Hematopoietic multipotent progenitor cell treated with erythropoietin and hydrocortisone succinate and interleukin-3 and kit ligand, for 4 days (in vitro differentiated cells): ENCODE measurements around the gene MRFAP1.

Experiments used
- DNase-seq: peaks from one replicate; pipeline ENCODE4 v3.0.0-alpha.2; 2015

Gene MRFAP1

GRCh38 chr4:6640292-6641163 is at the start of gene MRFAP1:
Gene MRFAP1, plus strand, starts transcription at chr4:6640685. Its CDS starts 178 bp downstream, at chr4:6640863.
- peak; percentile 98 for DNase-seq

DNA sequence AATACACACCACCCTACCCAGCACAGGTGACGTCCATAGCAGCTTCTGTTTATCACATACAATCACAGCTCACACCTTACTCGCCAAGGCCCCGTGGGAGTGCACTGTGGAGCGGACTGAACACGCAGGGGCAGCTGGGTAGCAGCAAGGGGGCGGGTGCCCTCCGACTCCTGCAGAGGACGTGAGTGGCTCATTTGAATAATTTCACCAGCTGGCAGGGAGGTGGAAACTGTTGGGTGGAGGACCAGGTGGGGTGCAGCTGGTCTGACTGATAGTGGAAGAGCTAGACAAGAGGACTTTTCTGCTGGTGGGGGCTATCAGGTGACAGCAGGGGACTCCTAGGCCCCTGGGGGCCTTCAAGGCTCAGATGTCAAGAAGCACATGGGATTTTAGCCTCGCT is 49.2 kb upstream of the MRFAP1 start:
- peak; percentile 11 for DNase-seq

DNA sequence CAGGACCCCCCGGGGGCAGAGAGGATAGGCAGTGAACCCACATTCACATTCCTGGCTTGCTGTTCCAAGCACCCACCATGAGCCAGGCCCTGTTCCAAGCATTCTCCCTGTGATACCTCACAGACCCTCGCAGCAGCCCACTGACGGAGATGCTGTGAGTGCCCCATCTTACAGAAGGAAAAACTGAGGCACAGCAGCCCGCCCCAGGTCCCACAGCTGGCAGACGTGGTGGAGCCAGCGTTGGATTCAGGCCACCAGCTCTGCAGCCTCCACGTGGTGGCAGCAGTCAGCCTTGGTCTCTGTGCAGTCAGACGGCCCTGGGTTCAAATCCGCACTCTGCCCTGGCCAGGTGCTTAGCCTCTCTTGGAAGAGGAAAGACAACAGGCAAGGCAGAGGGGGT is 48.7 kb upstream of the MRFAP1 start:
- no peak for DNase-seq

DNA sequence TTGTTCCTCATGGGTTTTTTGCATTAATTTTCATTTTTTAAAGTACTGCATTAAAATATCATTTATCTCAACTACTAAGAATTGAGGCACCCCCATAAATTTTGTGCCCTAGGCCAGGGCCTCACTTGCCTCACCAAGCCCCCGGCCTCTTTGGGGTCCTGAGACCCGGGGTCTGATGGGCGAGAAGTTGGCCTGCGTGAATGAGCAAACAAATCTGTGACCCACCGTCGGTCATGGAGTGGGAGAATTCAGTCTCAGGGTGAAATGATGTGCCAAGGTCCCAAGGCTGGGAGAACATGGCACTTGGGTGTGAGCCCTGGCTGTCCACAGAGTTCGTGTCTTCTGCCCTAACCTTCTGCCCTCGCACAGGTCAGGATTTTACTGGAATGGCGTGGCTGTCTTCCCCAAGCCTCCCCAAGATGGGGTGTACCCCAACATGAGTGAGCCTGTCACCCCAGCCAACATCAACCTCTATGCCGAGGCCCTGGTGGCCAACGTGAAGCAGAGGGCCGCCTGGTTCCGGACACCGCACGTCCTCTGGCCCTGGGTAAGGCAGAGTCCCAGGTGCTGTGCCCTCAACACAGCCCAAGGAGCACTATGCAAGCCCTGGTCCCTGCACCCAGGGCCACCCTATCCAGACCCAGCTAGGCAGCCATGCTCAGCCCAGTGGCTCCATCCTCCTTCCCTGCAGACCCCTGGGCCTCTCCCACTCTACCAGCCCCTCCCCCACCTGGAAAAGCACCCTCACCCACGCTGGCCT is 47.5 kb upstream of the MRFAP1 start:
- DNase-seq, result no peak

- DNase-seq, result no peak
These were observed 46.1 kb upstream of the MRFAP1 start for GRCh38 chr4:6594341-6594740.

- DNase-seq, result no peak
These were observed 45.6 kb upstream of the MRFAP1 start for GRCh38 chr4:6594826-6595355.

DNA sequence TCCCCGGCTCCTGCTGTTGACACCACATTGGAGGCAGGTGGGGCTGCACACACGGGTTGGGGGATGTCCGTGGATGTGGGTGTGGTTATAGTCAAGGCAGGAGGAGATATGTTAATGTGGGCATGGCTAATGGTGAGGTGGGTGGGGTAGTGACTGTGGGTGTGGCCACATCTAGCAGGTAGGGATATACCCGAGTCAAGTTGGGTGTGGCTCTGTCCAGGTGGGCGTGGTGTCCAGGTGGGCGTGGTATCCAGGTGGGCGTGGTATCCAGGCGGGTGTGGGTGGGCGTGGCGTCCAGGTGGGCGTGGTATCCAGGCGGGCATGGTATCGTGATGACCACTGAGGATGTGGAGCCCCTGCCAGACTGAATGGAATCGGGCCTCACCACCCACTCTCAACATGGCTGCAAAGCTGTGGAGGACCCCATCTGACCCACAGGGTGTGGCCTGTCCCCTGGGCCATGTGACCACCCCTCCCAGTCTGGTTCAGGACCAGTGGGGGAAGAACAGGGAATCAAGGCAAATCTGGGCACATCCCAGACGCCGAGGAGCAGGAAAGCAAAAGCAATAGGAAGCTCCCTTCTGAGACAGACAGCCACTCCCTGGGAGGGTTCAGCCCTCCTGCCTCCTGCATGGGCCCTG is 44.5 kb upstream of the MRFAP1 start:
- peak; percentile 39 for DNase-seq

GRCh38 chr4:6596948-6597347 is 43.5 kb upstream of the MRFAP1 start:
- DNase-seq, result no peak

GRCh38 chr4:6598127-6598526 is 42.4 kb upstream of the MRFAP1 start:
- no peak for DNase-seq

DNA sequence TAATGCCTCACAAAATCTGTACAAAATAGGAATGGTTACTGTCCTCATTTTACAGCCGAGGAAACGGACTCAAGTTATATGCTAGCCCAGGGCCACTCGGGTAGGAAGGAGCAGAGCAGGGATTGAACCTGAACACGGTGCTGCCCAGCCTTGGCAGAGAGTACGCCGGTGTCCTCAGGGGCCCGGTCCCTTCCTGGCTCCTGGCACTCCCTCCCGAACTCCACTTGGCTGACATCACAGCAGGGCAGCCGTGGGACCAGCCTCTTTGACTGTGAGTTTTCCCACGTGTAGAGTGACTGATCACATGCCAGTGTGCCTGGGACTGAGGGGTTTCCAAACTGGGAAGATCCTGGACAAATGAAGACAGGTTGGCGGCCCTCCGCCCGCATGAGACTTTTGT is 41.8 kb upstream of the MRFAP1 start:
- DNase-seq, result no peak

DNA sequence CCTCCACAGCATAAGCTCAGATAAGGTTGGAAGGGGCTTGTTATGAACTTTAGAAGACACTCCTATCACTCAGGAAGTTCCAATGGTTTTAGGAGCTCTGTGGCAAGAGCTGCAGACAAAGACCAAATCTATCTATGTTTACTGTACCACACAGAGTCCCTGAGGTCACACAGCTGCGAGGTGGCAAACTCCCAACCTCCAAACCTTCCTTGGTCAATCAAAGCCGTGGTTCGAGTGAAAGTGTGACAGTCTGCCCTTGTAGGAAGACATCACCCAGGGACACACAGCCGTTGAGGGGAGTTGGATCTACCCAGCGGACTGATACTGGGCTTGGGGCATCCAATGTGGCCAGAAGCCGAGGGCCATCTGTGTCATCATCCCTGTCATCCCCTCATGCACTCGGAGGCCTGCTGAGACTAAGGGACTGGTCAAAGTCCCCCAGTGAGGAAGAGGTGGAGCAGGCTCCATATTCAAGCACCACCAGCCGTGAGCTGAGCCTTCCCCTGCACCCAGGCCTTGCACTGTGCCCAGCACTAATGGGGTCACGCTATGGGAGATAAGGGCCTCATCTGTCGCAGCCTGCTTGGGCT is 38.7 kb upstream of the MRFAP1 start:
- DNase-seq, result no peak

DNA sequence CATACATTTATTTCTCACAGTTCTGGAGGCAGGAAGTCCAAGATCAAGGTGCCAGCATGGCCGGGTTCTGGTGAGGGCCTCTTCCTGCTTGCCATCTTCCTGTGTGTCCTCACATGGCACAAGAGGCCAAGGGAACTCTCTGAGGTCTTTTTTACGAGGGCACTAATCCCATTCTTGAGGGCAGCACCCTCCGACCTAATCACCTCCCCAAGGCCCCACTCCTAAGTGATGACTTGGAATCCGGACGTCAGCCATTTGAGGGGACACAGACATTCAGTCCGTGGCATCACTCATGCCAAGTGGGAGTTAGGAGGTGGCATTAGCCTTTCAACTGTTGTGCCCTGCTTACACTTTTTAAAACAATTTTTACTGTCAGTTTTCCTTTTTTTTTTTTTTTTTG is 38.2 kb upstream of the MRFAP1 start:
- DNase-seq, result no peak

GRCh38 chr4:6603128-6603527 is 37.4 kb upstream of the MRFAP1 start:
- DNase-seq, result no peak

DNA sequence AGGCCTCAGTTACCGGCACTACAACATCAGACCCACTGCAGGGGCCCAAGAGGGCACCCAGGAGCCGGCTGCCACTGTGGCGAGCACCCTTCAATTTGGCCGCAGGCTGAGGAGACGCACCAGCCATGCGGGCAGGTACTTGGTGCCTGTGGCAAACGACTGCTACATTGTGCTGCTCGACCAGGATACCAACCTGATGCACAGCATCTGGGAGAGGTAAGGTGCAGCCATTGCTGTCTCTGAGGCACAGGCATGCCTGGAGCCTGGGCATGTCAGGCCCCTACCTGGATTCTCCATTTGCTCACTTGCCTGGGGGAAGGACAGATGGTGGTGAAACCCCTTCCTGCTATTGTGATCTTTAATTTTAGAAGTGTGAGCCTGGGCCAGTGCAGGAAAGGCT is 35.4 kb upstream of the MRFAP1 start:
- DNase-seq, result no peak

DNA sequence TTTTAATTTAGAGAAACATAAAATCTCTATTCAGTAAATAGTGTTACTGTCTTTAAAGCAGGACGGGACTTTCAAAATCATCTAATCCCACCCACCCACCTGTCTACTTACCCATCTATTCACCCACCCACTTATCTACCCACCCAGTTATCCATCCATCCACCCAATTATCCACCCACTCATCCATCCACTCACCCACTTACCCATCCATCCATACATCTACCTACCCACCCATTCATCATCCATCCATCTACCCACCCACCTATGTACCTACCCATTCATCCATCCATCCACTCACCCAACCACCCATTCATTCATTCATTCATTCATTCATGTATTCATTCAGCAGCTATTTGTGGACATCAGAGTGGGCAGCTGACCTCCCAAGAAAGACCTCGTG is 34.9 kb upstream of the MRFAP1 start:
- no peak for DNase-seq

DNA sequence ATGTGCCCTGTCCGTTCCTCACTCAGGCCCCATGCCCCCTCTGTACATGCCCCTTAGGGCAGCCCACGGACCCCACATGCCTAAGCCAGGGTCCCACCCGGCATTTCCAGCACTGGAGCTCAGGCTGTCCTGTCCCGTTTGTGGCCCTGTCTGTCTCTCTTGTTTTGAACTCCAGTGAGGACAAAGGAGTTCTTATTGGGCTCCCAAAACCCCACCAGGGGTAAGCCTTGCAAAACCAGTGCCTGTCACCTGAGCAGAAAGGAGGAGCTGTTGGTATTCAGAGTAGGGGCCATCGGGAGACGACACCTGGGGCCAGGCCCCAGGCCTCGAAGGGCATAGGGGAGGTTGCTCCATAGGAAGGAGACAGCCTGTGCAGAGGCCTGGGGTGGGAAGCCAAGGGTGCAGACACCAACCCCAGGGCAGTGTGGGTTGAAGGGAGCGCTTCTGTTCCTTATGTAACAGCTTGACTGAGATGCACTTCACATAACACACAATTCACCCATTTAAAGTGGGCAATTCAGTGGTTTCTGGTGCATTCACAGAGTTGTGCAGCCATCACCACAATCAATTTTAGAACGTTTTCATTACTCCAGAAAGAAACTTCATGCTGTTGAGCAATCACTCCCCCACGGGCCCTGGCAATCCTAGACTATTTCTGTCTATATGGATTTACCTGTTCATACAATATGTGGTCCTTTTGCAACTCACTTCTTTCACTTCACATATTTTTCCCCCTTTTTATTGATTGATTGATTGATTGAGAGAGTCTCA is 33.8 kb upstream of the MRFAP1 start:
- DNase-seq, result no peak

DNA sequence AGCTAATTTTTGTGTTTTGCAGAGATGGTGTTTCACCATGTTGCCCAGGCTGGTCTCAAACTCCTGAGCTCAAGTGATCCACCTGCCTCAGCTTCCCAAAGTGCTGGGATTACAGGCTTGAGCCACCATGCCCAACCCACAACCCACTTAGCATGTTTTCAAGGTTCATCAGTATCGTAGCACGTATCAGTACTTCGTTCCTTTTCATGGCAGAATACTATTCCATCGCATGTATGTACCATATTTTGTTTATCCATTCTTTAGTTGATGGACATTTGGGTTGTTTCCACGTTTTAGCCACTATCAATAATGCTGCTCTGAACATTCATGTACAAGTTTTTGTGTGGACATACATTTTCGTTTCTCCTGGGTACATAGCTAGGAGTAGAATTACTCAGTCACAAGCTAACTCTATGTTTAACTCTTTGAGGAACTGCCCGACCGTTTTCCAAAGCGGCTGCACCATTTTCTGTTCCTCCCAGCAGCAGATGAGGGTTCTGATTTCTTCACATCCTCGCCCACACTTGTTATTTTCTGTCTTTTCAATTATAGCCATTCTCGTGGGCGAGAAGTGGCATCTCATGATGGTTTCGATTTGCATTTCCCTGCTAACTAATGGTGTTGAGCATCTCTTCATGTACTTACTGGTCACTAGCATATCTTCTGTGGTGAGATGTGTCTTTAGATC is 33.0 kb upstream of the MRFAP1 start:
- no peak for DNase-seq

DNA sequence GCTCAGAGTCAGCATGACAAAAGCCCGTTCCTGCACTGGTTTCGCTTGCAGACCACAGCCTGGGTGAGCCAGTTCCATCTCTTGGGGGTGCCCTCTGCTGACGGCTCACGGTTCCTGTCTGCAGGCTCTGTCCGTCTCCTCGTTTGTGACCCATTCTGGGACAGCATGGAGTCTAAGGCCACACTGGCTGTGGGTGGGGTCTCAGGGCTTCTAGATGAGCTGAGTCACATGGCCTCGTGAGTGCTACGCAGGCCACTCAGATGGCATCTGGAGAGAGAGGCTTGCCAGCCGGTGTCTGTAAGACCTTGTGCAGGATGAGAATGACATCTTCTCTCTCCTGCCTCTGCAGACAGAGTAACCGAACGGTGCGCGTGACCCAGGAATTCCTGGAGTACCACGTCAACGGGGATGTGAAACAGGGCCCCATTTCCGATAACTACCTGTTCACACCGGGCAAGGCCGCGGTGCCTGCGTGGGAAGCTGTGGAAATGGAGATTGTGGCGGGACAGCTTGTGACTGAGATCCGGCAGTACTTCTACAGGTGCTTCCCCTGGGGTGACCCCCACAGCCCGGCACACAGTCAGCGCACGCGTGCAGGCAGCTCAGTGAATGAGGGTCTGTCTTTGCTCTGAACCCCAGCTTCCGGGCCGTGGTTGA is 31.6 kb upstream of the MRFAP1 start:
- peak; percentile 14 for DNase-seq

GRCh38 chr4:6609415-6610079 is 30.9 kb upstream of the MRFAP1 start:
- DNase-seq, result no peak

DNA sequence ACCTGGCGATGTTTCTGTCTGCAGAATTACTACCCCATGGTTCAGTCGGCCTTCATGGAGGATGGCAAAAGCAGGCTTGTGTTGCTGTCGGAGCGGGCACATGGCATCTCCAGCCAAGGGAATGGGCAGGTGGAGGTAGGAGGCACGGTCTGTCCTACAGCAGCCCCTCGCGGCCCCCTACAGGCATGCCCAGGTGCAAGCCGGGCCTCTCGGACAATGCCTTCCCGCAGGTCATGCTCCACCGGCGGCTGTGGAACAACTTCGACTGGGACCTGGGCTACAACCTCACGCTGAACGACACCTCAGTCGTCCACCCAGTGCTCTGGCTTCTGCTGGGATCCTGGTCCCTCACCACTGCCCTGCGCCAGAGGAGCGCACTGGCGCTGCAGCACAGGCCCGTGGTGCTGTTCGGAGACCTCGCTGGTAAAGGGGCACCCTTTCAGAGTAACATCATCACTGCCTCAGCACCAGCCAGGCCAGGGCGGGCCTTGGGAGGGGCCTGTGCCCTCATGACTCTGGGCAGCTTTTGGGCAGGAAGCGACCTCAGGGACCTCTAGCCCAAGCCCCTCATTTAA is 29.5 kb upstream of the MRFAP1 start:
- no peak for DNase-seq
